Right ventricle myocardium inferior (tissue), 1 donor: ENCODE results near the gene DALRD3. TPM values are rescaled to one million over a fixed set of nuclear protein-coding genes. Genes with fewer than 3 reads are reported as not detected.

ENCODE experiments used
- ATAC-seq: fragments of 200-7000 bp; cut with Tn5 transposase; one replicate; pipeline ENCODE4 v1.9.1; 2020; ENCODE audit warnings: mild to moderate bottlenecking, moderate library complexity
- DNase-seq: peaks from one replicate; pipeline ENCODE4 v3.0.0; 2021; ENCODE audit errors: missing footprints
- intact Hi-C: fragments of 100-400 bp; cut with DNase I; formaldehyde crosslinking; loops from one replicate; pipeline ENCODE4 v1.11.0; 2022
- total RNA-seq: library from RNA; stranded (reverse); fragmentation: NEBNext Ultra II Directional; extraction: Animal tissue kit (Norgen Biotek cat#: 25700); gene quantifications from one replicate; pipeline ENCODE4 v1.2.1, GENCODE V29; 2021
- donor health status: DM: no; HTN: yes; CAD: no; lungs with severe emphysema.

DALRD3 gene
- total RNA-seq, 1 donor from 2014 or later, result 9.0 TPM

GRCh38 chr3:49023775-49024174 is 5.4 kb upstream of the DALRD3 start:
- intact Hi-C loops, result loop anchor here (5.0 to 10.0 kb wide), 3 partner anchors 69 to 401 kb away; partner anchors contain the start of genes AMT, LAMB2, NICN1 and QRICH1
- no peak for ATAC-seq
- DNase-seq, result no peak

- ATAC-seq (no peak), DNase-seq (no peak)
- intact Hi-C loops, result loop anchor here (5.0 to 10.0 kb wide), 3 partner anchors 70 to 402 kb away; partner anchors contain the start of genes AMT, LAMB2, NICN1 and QRICH1
Observed at GRCh38 chr3:49022688-49023171, 4.3 kb upstream of the DALRD3 start.

GRCh38 chr3:49021813-49022687 is 3.7 kb upstream of the DALRD3 start, which contains the start of gene NDUFAF3:
Gene NDUFAF3 (plus strand): TSS chr3:49022121. CDS start chr3:49022145, 24 bp downstream.
- intact Hi-C loops, result loop anchor here (5.0 to 10.0 kb wide), 3 partner anchors 70 to 403 kb away; partner anchors contain the start of genes AMT, LAMB2, NICN1 and QRICH1
- peak; percentile 96 for DNase-seq
- ATAC-seq, result peak; percentile 90

- intact Hi-C loops, result loop anchor here (5.0 to 10.0 kb wide), 3 partner anchors 71 to 403 kb away; partner anchors contain the start of genes AMT, LAMB2, NICN1 and QRICH1
Observed at GRCh38 chr3:49021213-49021812, 2.9 kb upstream of the DALRD3 start.

GRCh38 chr3:49020330-49021212 is 2.2 kb upstream of the DALRD3 start:
- DNase-seq, result peak; percentile 86
- intact Hi-C loops, result loop anchor here (5.0 to 10.0 kb wide), 3 partner anchors 72 to 404 kb away; partner anchors contain the start of genes AMT, LAMB2, NICN1 and QRICH1
- ATAC-seq, result peak; percentile 0

More at GRCh38 chr3:49021213-49021812, 2.9 kb upstream of the DALRD3 start:
- DNase-seq (peak; percentile 100), ATAC-seq (peak; percentile 93)

GRCh38 chr3:49019941-49020329 is 1.6 kb upstream of the DALRD3 start:
- ATAC-seq, result no peak
- intact Hi-C loops, result loop anchor here (5.0 to 10.0 kb wide), 3 partner anchors 72 to 405 kb away; partner anchors contain the start of genes AMT, LAMB2, NICN1 and QRICH1
- no peak for DNase-seq

GRCh38 chr3:49018707-49019006 is 277 bp upstream of the DALRD3 start:
- intact Hi-C loops, result no loop called here
- DNase-seq (no peak), ATAC-seq (no peak)

GRCh38 chr3:49017229-49017970 is 980 bp downstream of the DALRD3 start:
- DNase-seq (no peak), ATAC-seq (no peak)
- intact Hi-C loops, result no loop called here

GRCh38 chr3:49016414-49017228 is 1.8 kb downstream of the DALRD3 start:
- ATAC-seq, result no peak
- DNase-seq, result no peak
- intact Hi-C loops, result no loop called here

GRCh38 chr3:49015765-49016164 is 2.6 kb downstream of the DALRD3 start:
- ATAC-seq, result no peak

GRCh38 chr3:49015072-49015471 is 3.3 kb downstream of the DALRD3 start:
- ATAC-seq (no peak), DNase-seq (no peak)
- intact Hi-C loops, result no loop called here

More at GRCh38 chr3:49015765-49016164, 2.6 kb downstream of the DALRD3 start:
- intact Hi-C loops, result no loop called here
- DNase-seq, result no peak

GRCh38 chr3:49013738-49014660 is 4.4 kb downstream of the DALRD3 start:
- intact Hi-C loops, result no loop called here
- ATAC-seq (no peak), DNase-seq (peak; percentile 58)

- intact Hi-C loops, result no loop called here
Observed at GRCh38 chr3:49013113-49013737, 5.2 kb downstream of the DALRD3 start.

GRCh38 chr3:49012441-49013017 is 5.9 kb downstream of the DALRD3 start:
- intact Hi-C loops, result no loop called here
- DNase-seq (no peak), ATAC-seq (no peak)

More at GRCh38 chr3:49013113-49013737, 5.2 kb downstream of the DALRD3 start:
- DNase-seq, result no peak
- no peak for ATAC-seq

GRCh38 chr3:49009396-49009795 is 9.0 kb downstream of the DALRD3 start:
- ATAC-seq (no peak), DNase-seq (no peak)
- intact Hi-C loops, result no loop called here
